Panc1 (cell line): ENCODE measurements around the gene TPD52L1. TPM values are rescaled to one million over a fixed set of nuclear protein-coding genes. Genes with fewer than 3 reads are reported as not detected.
"Not testable (repeated sequence)": the region's sequence is repeated elsewhere in the genome, so short reads cannot be mapped to it uniquely, and the experiment has no call there.

Experiments used
- ATAC-seq: fragments of 200-7000 bp; cut with Tn5 transposase; 2 replicates; pipeline ENCODE4 v1.9.1; 2020; ENCODE audit warnings: mild to moderate bottlenecking, moderate library complexity
- BruUV-seq: library from RNA; stranded (reverse); fragments of 400-500 nt; replicated peaks from 2 replicates; lab custom pipeline; 2021; lab: Mats Ljungman, UMichigan
- CTCF ChIA-PET: fragments of 300-600 bp; sonication (Branson Sonifier 250); formaldehyde crosslinking; loops from one replicate; lab custom pipeline; 2022; ENCODE audit warnings: antibody characterized with exemption; lab: Charles Lee
- POLR2A ChIA-PET: fragments of 300-600 bp; sonication (Branson Sonifier 250); formaldehyde crosslinking; loops from one replicate; lab custom pipeline; 2022; ENCODE audit warnings: antibody characterized with exemption; lab: Charles Lee
- DNase-seq: peaks from one replicate; pipeline ENCODE4 v3.0.0-alpha.2; 2010; ENCODE audit warnings: low read depth, low spot score
- H3K27ac ChIP-seq: 2 replicates; pipeline ENCODE4 v1.5.1; 2011; ENCODE audit warnings: mild to moderate bottlenecking, low read length, inconsistent platforms
- H3K27me3 ChIP-seq: fragments of 200-500 bp; sonication (Bioruptor generic); 2 replicates; pipeline ENCODE4 v1.6.0; 2014; ENCODE audit warnings: low read length, inconsistent platforms; ENCODE audit not compliant: control insufficient read depth, insufficient read depth
- H3K36me3 ChIP-seq: fragments of 200-500 bp; sonication (Bioruptor generic); 2 replicates; pipeline ENCODE4 v1.5.1; 2014; ENCODE audit warnings: inconsistent platforms, mild to moderate bottlenecking, low read length, moderate library complexity; ENCODE audit not compliant: control insufficient read depth, insufficient read depth
- H3K4me1 ChIP-seq: 2 replicates; pipeline ENCODE4 v1.5.1; 2011; ENCODE audit warnings: inconsistent platforms, mild to moderate bottlenecking, low read length, moderate library complexity; ENCODE audit not compliant: control insufficient read depth, insufficient read depth
- H3K4me3 ChIP-seq, 2 experiments: 2 replicates each; pipeline ENCODE4 v1.5.1; 2011 to 2012; ENCODE audit warnings: low read depth in 2 of 2, low read length in 2 of 2, mild to moderate bottlenecking in 2 of 2, inconsistent platforms in 1 of 2, moderate library complexity in 1 of 2
- H3K9me3 ChIP-seq: fragments of 200-500 bp; sonication (Bioruptor generic); 2 replicates; pipeline ENCODE4 v1.5.1; 2014; ENCODE audit warnings: low read depth, mild to moderate bottlenecking, inconsistent platforms, low read length, moderate library complexity; ENCODE audit not compliant: control insufficient read depth, insufficient read depth
- CTCF ChIP-seq: fragments of 450-650 bp; IDR thresholded peaks from 2 replicates; pipeline ENCODE4 v1.5.1; 2017; ENCODE audit warnings: mild to moderate bottlenecking
- POLR2AphosphoS5 ChIP-seq: IDR thresholded peaks from 2 replicates; pipeline ENCODE4 v1.6.1; 2012; ENCODE audit warnings: mild to moderate bottlenecking, low read depth, low read length, moderate library complexity
- REST ChIP-seq, 2 experiments: IDR thresholded peaks; 2 replicates each; pipeline ENCODE4 v1.6.1; 2011 to 2012; ENCODE audit warnings: low read depth in 2 of 2, control low read depth in 1 of 2, low read length in 1 of 2, mild to moderate bottlenecking in 1 of 2, moderate library complexity in 1 of 2; ENCODE audit not compliant: insufficient read depth in 1 of 2
- SIN3A ChIP-seq: IDR thresholded peaks from 2 replicates; pipeline ENCODE4 v1.6.1; 2012; ENCODE audit warnings: low read depth, mild to moderate bottlenecking, low read length, moderate library complexity, borderline replicate concordance; ENCODE audit not compliant: insufficient read depth
- TCF7L2 ChIP-seq: IDR thresholded peaks from 2 replicates; pipeline ENCODE4 v1.6.1; 2011; ENCODE audit warnings: mild to moderate bottlenecking, low read depth, low read length, inconsistent platforms
- in situ Hi-C: cut with HindIII; loops from 2 replicates; pipeline ENCODE4 v1.10.0; 2016; ENCODE audit warnings: low sequenced_read_pairs, low pct_unique_long_range_greater_than_20kb
- intact Hi-C: fragments of 100-400 bp; cut with micrococcal nuclease; formaldehyde crosslinking; loops from one replicate; pipeline ENCODE4 v1.10.0; 2022; ENCODE audit not compliant: unreplicated experiment
- total RNA-seq: library from RNA; stranded (reverse); gene quantifications from one replicate; pipeline ENCODE4 v1.2.1, GENCODE V29; 2021; ENCODE audit not compliant: unreplicated experiment

Gene TPD52L1
- total RNA-seq, 1 experiment from 2014 or later = 2.9 TPM

- DNase-seq = no peak
- ATAC-seq = no peak
- intact Hi-C loops = no loop called here
- Histone ChIP-seq H3K4me1 (no peaks in the 10 kb centered on the region), H3K27me3 (peaks cover 13% of the 10 kb centered on the region), H3K4me3 (no peak overlapping the region), H3K9me3 (no peaks in the 10 kb centered on the region), H3K36me3 (no peaks in the 10 kb centered on the region; the same call in 1 of the 2 replicates), H3K27ac (no peak overlapping the region)
- TF ChIP-seq TCF7L2 = no peak
- no peak for TF ChIP-seq SIN3A
- TF ChIP-seq CTCF = no peak
- no peak for TF ChIP-seq POLR2AphosphoS5
- no peak for TF ChIP-seq REST (IDR thresholded peaks at IDR 0.05; ENCODE audit: insufficient read depth in 1 of 2, low read depth in 2 of 2, low read length in 1 of 2)
- ChIA-PET CTCF (no interaction called here), POLR2A (no interaction called here)
- in situ Hi-C loops = no loop called here
- no TSS peak for BruUV-seq
Observed at GRCh38 chr6:125157280-125157679, 3.7 kb downstream of the TPD52L1 start.

- TF ChIP-seq TCF7L2 = no peak
- no peak for TF ChIP-seq CTCF
- TF ChIP-seq POLR2AphosphoS5 = no peak
- TF ChIP-seq SIN3A = no peak
- no peak for TF ChIP-seq REST (IDR thresholded peaks at IDR 0.05; ENCODE audit: insufficient read depth in 1 of 2, low read depth in 2 of 2, low read length in 1 of 2)
- Histone ChIP-seq H3K4me3 (no peak overlapping the region), H3K9me3 (no peaks in the 10 kb centered on the region), H3K27ac (no peak overlapping the region), H3K4me1 (no peaks in the 10 kb centered on the region), H3K27me3 (peaks cover 9% of the 10 kb centered on the region), H3K36me3 (no peaks in the 10 kb centered on the region; the same call in 1 of the 2 replicates)
- CTCF ChIA-PET = no interaction called here
- intact Hi-C loops (no loop called here), in situ Hi-C loops (no loop called here)
- no peak for ATAC-seq
- no peak for DNase-seq
- no TSS peak for BruUV-seq
- POLR2A ChIA-PET = no interaction called here
Observed at GRCh38 chr6:125157725-125158124, 4.2 kb downstream of the TPD52L1 start.

- in situ Hi-C loops, CTCF ChIA-PET, H3K27me3 ChIP-seq, H3K9me3 ChIP-seq, H3K4me1 ChIP-seq, intact Hi-C loops, BruUV-seq, H3K4me3 ChIP-seq, H3K36me3 ChIP-seq, ATAC-seq, DNase-seq, POLR2A ChIA-PET, H3K27ac ChIP-seq: not testable (repeated sequence)
Observed at GRCh38 chr6:125163339-125163738, 9.8 kb downstream of the TPD52L1 start.
